Stomach smooth muscle (tissue), 2 donors: ENCODE data around the gene ERBB4.

Experiments
- H3K27ac ChIP-seq: one replicate; pipeline ENCODE4 v1.7.0; 2013; ENCODE audit warnings: mild to moderate bottlenecking, low read length, inconsistent platforms
- H3K27me3 ChIP-seq, 2 donors: one replicate each; pipeline ENCODE4 v1.7.0; 2013; ENCODE audit warnings: low read length in 2 of 2; ENCODE audit not compliant: insufficient read depth in 2 of 2, control insufficient read depth in 1 of 2
- H3K36me3 ChIP-seq, 2 donors: one replicate each; pipeline ENCODE4 v1.7.0; 2013; ENCODE audit warnings: low read length in 2 of 2; ENCODE audit not compliant: control insufficient read depth in 2 of 2, insufficient read depth in 2 of 2
- H3K4me1 ChIP-seq: one replicate; pipeline ENCODE4 v1.7.0; 2013; ENCODE audit warnings: low read length; ENCODE audit not compliant: control insufficient read depth, insufficient read depth
- H3K4me3 ChIP-seq, 2 donors: one replicate each; pipeline ENCODE4 v1.7.0; 2013; ENCODE audit warnings: low read length in 2 of 2
- H3K9ac ChIP-seq, 2 donors: one replicate each; pipeline ENCODE4 v1.7.0; 2013; ENCODE audit warnings: low read length in 2 of 2, mild to moderate bottlenecking in 1 of 2
- H3K9me3 ChIP-seq, 2 donors: one replicate each; pipeline ENCODE4 v1.7.0; 2013; ENCODE audit warnings: low read length in 2 of 2; ENCODE audit not compliant: control insufficient read depth in 2 of 2
- donor health status: healthy.
- donor health status: Pancreatic carcinoma.

ERBB4 gene

GRCh38 chr2:212337486-212338343 is 200.9 kb downstream of the ERBB4 start:
- Histone ChIP-seq H3K27ac (no peak overlapping the region), H3K36me3 (no peaks in the 10 kb centered on the region), H3K4me3 (no peak overlapping the region), H3K9ac (no peak overlapping the region), H3K9me3 (no peaks in the 10 kb centered on the region), H3K27me3 (no peaks in the 10 kb centered on the region), H3K4me1 (no peaks in the 10 kb centered on the region)

- Histone ChIP-seq H3K27ac (no peak overlapping the region), H3K4me3 (no peak overlapping the region), H3K27me3 (no peaks in the 10 kb centered on the region), H3K9ac (no peak overlapping the region), H3K4me1 (no peaks in the 10 kb centered on the region), H3K36me3 (no peaks in the 10 kb centered on the region), H3K9me3 (no peaks in the 10 kb centered on the region)
Measured at GRCh38 chr2:212337036-212337435, 201.6 kb downstream of the ERBB4 start.

GRCh38 chr2:212330263-212330662 is 208.3 kb downstream of the ERBB4 start:
- Histone ChIP-seq H3K4me3 (no peak overlapping the region), H3K27ac (no peak overlapping the region), H3K27me3 (no peaks in the 10 kb centered on the region), H3K9ac (no peak overlapping the region), H3K36me3 (no peaks in the 10 kb centered on the region), H3K4me1 (no peaks in the 10 kb centered on the region), H3K9me3 (no peaks in the 10 kb centered on the region)

- H3K36me3 ChIP-seq, result no peaks in the 10 kb centered on the region
- no peak overlapping the region for H3K4me3 ChIP-seq
- H3K9me3 ChIP-seq, result no peaks in the 10 kb centered on the region
- no peaks in the 10 kb centered on the region for H3K4me1 ChIP-seq
- H3K9ac ChIP-seq, result no peak overlapping the region
- no peak overlapping the region for H3K27ac ChIP-seq
- no peaks in the 10 kb centered on the region for H3K27me3 ChIP-seq
Measured at GRCh38 chr2:212328712-212329496, 209.7 kb downstream of the ERBB4 start.

GRCh38 chr2:212328136-212328535 is 210.5 kb downstream of the ERBB4 start:
- Histone ChIP-seq H3K27ac (no peak overlapping the region), H3K36me3 (no peaks in the 10 kb centered on the region), H3K27me3 (no peaks in the 10 kb centered on the region), H3K9me3 (no peaks in the 10 kb centered on the region), H3K4me1 (no peaks in the 10 kb centered on the region), H3K9ac (no peak overlapping the region), H3K4me3 (no peak overlapping the region)

GRCh38 chr2:212327171-212327809 is 211.3 kb downstream of the ERBB4 start:
- H3K4me1 ChIP-seq, result no peaks in the 10 kb centered on the region
- H3K4me3 ChIP-seq, result no peak overlapping the region
- no peaks in the 10 kb centered on the region for H3K36me3 ChIP-seq
- no peak overlapping the region for H3K9ac ChIP-seq
- H3K27me3 ChIP-seq, result no peaks in the 10 kb centered on the region
- H3K9me3 ChIP-seq, result no peaks in the 10 kb centered on the region
- no peak overlapping the region for H3K27ac ChIP-seq

- H3K9me3 ChIP-seq, result no peaks in the 10 kb centered on the region
- no peak overlapping the region for H3K27ac ChIP-seq
- H3K36me3 ChIP-seq, result no peaks in the 10 kb centered on the region
- H3K4me3 ChIP-seq, result no peak overlapping the region
- no peak overlapping the region for H3K9ac ChIP-seq
- no peaks in the 10 kb centered on the region for H3K4me1 ChIP-seq
- H3K27me3 ChIP-seq, result no peaks in the 10 kb centered on the region
Measured at GRCh38 chr2:212318636-212319035, 220.0 kb downstream of the ERBB4 start.

- Histone ChIP-seq H3K27ac (no peak overlapping the region), H3K4me1 (no peaks in the 10 kb centered on the region), H3K36me3 (no peaks in the 10 kb centered on the region), H3K4me3 (no peak overlapping the region), H3K9me3 (no peaks in the 10 kb centered on the region), H3K9ac (no peak overlapping the region), H3K27me3 (no peaks in the 10 kb centered on the region)
Measured at GRCh38 chr2:212314680-212315079, 223.9 kb downstream of the ERBB4 start.

GRCh38 chr2:212311807-212312404 is 226.7 kb downstream of the ERBB4 start:
- Histone ChIP-seq H3K9ac (no peak overlapping the region), H3K27me3 (no peaks in the 10 kb centered on the region), H3K9me3 (no peaks in the 10 kb centered on the region), H3K36me3 (no peaks in the 10 kb centered on the region), H3K27ac (no peak overlapping the region), H3K4me3 (no peak overlapping the region), H3K4me1 (no peaks in the 10 kb centered on the region)

- no peaks in the 10 kb centered on the region for H3K4me1 ChIP-seq
- no peaks in the 10 kb centered on the region for H3K27me3 ChIP-seq
- H3K27ac ChIP-seq, result no peak overlapping the region
- H3K9me3 ChIP-seq, result no peaks in the 10 kb centered on the region
- H3K4me3 ChIP-seq, result no peak overlapping the region
- H3K36me3 ChIP-seq, result no peaks in the 10 kb centered on the region
- no peak overlapping the region for H3K9ac ChIP-seq
Measured at GRCh38 chr2:212299943-212300342, 238.7 kb downstream of the ERBB4 start.
